A549 (cell line): ENCODE measurements around the gene VPS41. TPM values are rescaled to one million over a fixed set of nuclear protein-coding genes. Genes with fewer than 3 reads are reported as not detected.

ENCODE experiments used
- ATAC-seq, 2 experiments: fragments of 200-7000 bp in 1 of 2; fragments of >200 bp in 1 of 2; cut with Nextera tagmentation in 1 of 2; cut with Tn5 transposase in 1 of 2; 3 replicates each; pipeline versions ENCODE4 v1.8.0 to v1.9.1; 2018 to 2020; ENCODE audit warnings: mild to moderate bottlenecking in 1 of 2, moderate library complexity in 1 of 2
- CTCF ChIA-PET: fragments of 300-600 bp; sonication (Branson Sonifier 250); formaldehyde crosslinking; extraction: SDS; loops from one replicate; lab custom pipeline; 2021; ENCODE audit warnings: antibody characterized with exemption, inconsistent platforms; lab: Yijun Ruan, JAX
- POLR2A ChIA-PET: fragments of 350-600 bp; formaldehyde crosslinking; extraction: SDS; loops from one replicate; lab custom pipeline; 2021; ENCODE audit warnings: antibody characterized with exemption, inconsistent platforms; lab: Yijun Ruan, JAX
- DNase-seq, 2 experiments: peaks; one replicate each; pipeline versions ENCODE4 v3.0.0 to v3.0.0-alpha.2; 2011 to 2016; ENCODE audit warnings: low read depth in 1 of 2, low spot score in 1 of 2
- FAIRE-seq: peaks from 2 replicates; lab custom pipeline; 2011; peaks lifted over from hg19 to GRCh38; lab: Jason Lieb, UNC
- H3K27ac ChIP-seq, 2 experiments: fragments of >200 bp; sonication (Bioruptor Twin); formaldehyde crosslinking; 3 replicates each; pipeline ENCODE4 v1.5.1; 2016 to 2017
- H3K4me1 ChIP-seq: fragments of >200 bp; sonication (Bioruptor Twin); formaldehyde crosslinking; 3 replicates; pipeline ENCODE4 v1.6.1; 2016
- H3K4me2 ChIP-seq: fragments of >200 bp; sonication (Bioruptor Twin); formaldehyde crosslinking; 3 replicates; pipeline ENCODE4 v1.6.1; 2016
- H3K4me3 ChIP-seq: fragments of >200 bp; sonication (Bioruptor Twin); formaldehyde crosslinking; 3 replicates; pipeline ENCODE4 v1.5.1; 2016
- H3K9me3 ChIP-seq: fragments of >200 bp; sonication (Bioruptor Twin); formaldehyde crosslinking; 3 replicates; pipeline ENCODE4 v1.6.1; 2016
- ATOH8 ChIP-seq: fragments of 250-450 bp; sonication (Bioruptor Pico); IDR thresholded peaks from 2 replicates; pipeline ENCODE4 v1.5.0; 2020; ENCODE audit warnings: low read depth, mild to moderate bottlenecking, moderate library complexity
- CBX8 ChIP-seq: fragments of 200-600 bp; sonication (generic); IDR thresholded peaks from 2 replicates; pipeline ENCODE4 v1.6.1; 2016
- CHD2 ChIP-seq: fragments of 150-350 bp; IDR thresholded peaks from 2 replicates; pipeline ENCODE4 v1.6.1; 2014; ENCODE audit warnings: low read length; ENCODE audit not compliant: partially characterized antibody
- CTCF ChIP-seq: fragments of >200 bp; sonication (Bioruptor Twin); formaldehyde crosslinking; IDR thresholded peaks from 3 replicates; pipeline ENCODE4 v1.5.1; 2016
- E2F6 ChIP-seq: IDR thresholded peaks from 2 replicates; pipeline ENCODE4 v1.6.1; 2012; ENCODE audit warnings: low read depth, borderline replicate concordance
- ELK1 ChIP-seq: fragments of 150-350 bp; IDR thresholded peaks from 2 replicates; pipeline ENCODE4 v1.6.1; 2014; ENCODE audit warnings: low read depth, mild to moderate bottlenecking, low read length
- EP300 ChIP-seq, 2 experiments: fragments of >200 bp; sonication (Bioruptor Twin); formaldehyde crosslinking; IDR thresholded peaks; 2 replicates in 1 of 2; 3 replicates in 1 of 2; pipeline ENCODE4 v1.6.1; 2016 to 2017
- ESRRA ChIP-seq: fragments of 150-350 bp; IDR thresholded peaks from 2 replicates; pipeline ENCODE4 v1.6.1; 2014; ENCODE audit warnings: mild to moderate bottlenecking, low read length, borderline replicate concordance
- HDAC2 ChIP-seq: fragments of 200-600 bp; sonication (generic); IDR thresholded peaks from 2 replicates; pipeline ENCODE4 v1.6.1; 2016
- HES2 ChIP-seq: fragments of >200 bp; sonication (Bioruptor Twin); formaldehyde crosslinking; IDR thresholded peaks from 2 replicates; pipeline ENCODE4 v1.6.1; 2016
- HOXB5 ChIP-seq: fragments of 250-450 bp; sonication (Bioruptor Pico); IDR thresholded peaks from 2 replicates; pipeline ENCODE4 v1.5.0; 2020; ENCODE audit warnings: mild to moderate bottlenecking, moderate library complexity
- NFE2L2 ChIP-seq: fragments of 150-350 bp; conservative IDR thresholded peaks from 2 replicates; pipeline ENCODE4 v1.6.1; 2014; ENCODE audit warnings: low read length
- NR3C1 ChIP-seq: fragments of >200 bp; sonication (Bioruptor Twin); formaldehyde crosslinking; IDR thresholded peaks from 3 replicates; pipeline ENCODE4 v1.6.1; 2017
- POLR2AphosphoS2 ChIP-seq: conservative IDR thresholded peaks from 2 replicates; pipeline ENCODE4 v1.6.1; 2012; ENCODE audit warnings: low read length, improper control_type of control experiment, inconsistent platforms
- RNF2 ChIP-seq: fragments of 200-600 bp; sonication (generic); IDR thresholded peaks from 2 replicates; pipeline ENCODE4 v1.6.1; 2016; ENCODE audit warnings: low read depth, mild to moderate bottlenecking, antibody characterized with exemption, moderate library complexity, borderline replicate concordance
- SREBF2 ChIP-seq: fragments of 450-650 bp; IDR thresholded peaks from 2 replicates; pipeline ENCODE4 v1.6.1; 2014; ENCODE audit warnings: mild to moderate bottlenecking, moderate library complexity
- USF2 ChIP-seq: fragments of 450-650 bp; IDR thresholded peaks from 2 replicates; pipeline ENCODE4 v1.6.1; 2014; ENCODE audit warnings: antibody characterized with exemption
- ZNF302 ChIP-seq: fragments of 250-450 bp; sonication (Bioruptor Pico); IDR thresholded peaks from 2 replicates; pipeline ENCODE4 v1.9.0; 2021; ENCODE audit warnings: inconsistent platforms, mild to moderate bottlenecking, moderate library complexity
- ZSCAN20 ChIP-seq: fragments of 250-450 bp; sonication (Bioruptor Pico); IDR thresholded peaks from 2 replicates; pipeline ENCODE4 v1.8.0; 2022; ENCODE audit warnings: mild to moderate bottlenecking, moderate library complexity
- WGBS: methylation state at CpG from one replicate; pipeline ENCODE4 v1.1.6; 2017; ENCODE audit errors: missing lambda C conversion rate; 5-methylcytosine and 5-hydroxymethylcytosine counted together
- polyA plus RNA-seq, 4 experiments: library from polyadenylated mRNA; depleted of rRNA in 3 of 4; stranded (reverse); fragments of >200 nt; fragmentation: RNase III in 1 of 4; extraction: RNeasy Plus Mini Kit Qiagen cat#74134 plus additional on column Dnase treatment in 1 of 4; gene quantifications; 2 replicates in 3 of 4; 3 replicates in 1 of 4; pipeline ENCODE4 v1.2.3, GENCODE V29; 2011 to 2017

The VPS41 gene
- polyA plus RNA-seq, 2 of the 4 experiments (the other 2 are of a cell fraction) = 24.6 to 59.9 TPM

- Histone ChIP-seq H3K4me1 (peaks cover 9% of the 10 kb centered on the region; the same call in 1 of the 3 replicates), H3K27ac (no peak overlapping the region), H3K4me2 (no peak overlapping the region), H3K4me3 (no peak overlapping the region), H3K9me3 (no peaks in the 10 kb centered on the region)
- no peak for DNase-seq
- TF ChIP-seq ZNF302 (CRISPR knock-in tag) (no peak), HDAC2 (no peak), RNF2 (no peak), EP300 (IDR thresholded peaks at IDR 0.05) (no peak)
- ChIA-PET CTCF (no interaction called here), POLR2A (no interaction called here)
- WGBS = 65% methylated on average over 5 of the region's 5 CpGs
- ATAC-seq = no peak
- no peak for FAIRE-seq
These were observed 18.8 kb upstream of the VPS41 start for GRCh38 chr7:38927751-38928150.

- ATAC-seq (no peak), FAIRE-seq (no peak), DNase-seq (no peak)
- ChIA-PET POLR2A (no interaction called here), CTCF (interaction anchor here (1.9 kb wide), 1 partner anchor 12 kb away, joined by 4 read pairs; no protein-coding TSS in a partner anchor)
- TF ChIP-seq CTCF (no peak), E2F6 (no peak), USF2 (no peak)
- no peaks in the 10 kb centered on the region; the same call in 2 of the 3 replicates for H3K9me3 ChIP-seq
- H3K4me1 ChIP-seq = no peaks in the 10 kb centered on the region
- H3K4me3 ChIP-seq = no peak overlapping the region
- no peak overlapping the region for H3K4me2 ChIP-seq
- WGBS = 26% methylated on average over 3 of the region's 3 CpGs
- no peak overlapping the region for H3K27ac ChIP-seq
These were observed 11.7 kb upstream of the VPS41 start for GRCh38 chr7:38920731-38921130.

- no peak for DNase-seq
- POLR2A ChIA-PET = no interaction called here
- CTCF ChIA-PET = interaction anchor here (1.2 to 2.7 kb wide), 2 partner anchors 16 to 23 kb away, joined by 3 to 6 read pairs; no protein-coding TSS in a partner anchor
- H3K4me1 ChIP-seq = no peaks in the 10 kb centered on the region
- no peak overlapping the region for H3K4me2 ChIP-seq
- WGBS = 44% methylated on average over 1 of the region's 1 CpG
- no peaks in the 10 kb centered on the region; the same call in 2 of the 3 replicates for H3K9me3 ChIP-seq
- no peak for ATAC-seq
- no peak overlapping the region for H3K4me3 ChIP-seq
- TF ChIP-seq ELK1 (no peak), HOXB5 (CRISPR knock-in tag) (no peak), CBX8 (no peak), NFE2L2 (no peak), ZSCAN20 (CRISPR knock-in tag) (no peak), ATOH8 (no peak), NR3C1 (no peak), HES2 (no peak), SREBF2 (no peak), ESRRA (no peak), CHD2 (no peak), POLR2AphosphoS2 (no peak)
- no peak overlapping the region for H3K27ac ChIP-seq
- FAIRE-seq = no peak
These were observed 7.4 kb upstream of the VPS41 start for GRCh38 chr7:38916396-38916795.
